Keratinocyte (primary cell): ENCODE results near the gene ACSL6.

ENCODE experiments used
- CTCF ChIP-seq, 3 experiments: IDR thresholded peaks in 1 of 3; conservative IDR thresholded peaks in 1 of 3; optimal IDR thresholded peaks in 1 of 3; 2 replicates in 2 of 3; 3 replicates in 1 of 3; pipeline versions ENCODE3 to v1.5.1; 2011; ENCODE audit warnings: low read length in 3 of 3, mild to moderate bottlenecking in 3 of 3, moderate library complexity in 2 of 3, control low read depth in 1 of 3, inconsistent platforms in 1 of 3; ENCODE audit not compliant: insufficient read depth in 2 of 3; ENCODE audit errors: extremely low read depth in 1 of 3
- EZH2 ChIP-seq: IDR thresholded peaks from one replicate; pipeline ENCODE4 v1.6.1; 2012; ENCODE audit warnings: inconsistent platforms, mild to moderate bottlenecking, low read length, moderate library complexity

GRCh38 chr5:131953969-131954368, 57.5 kb downstream of the ACSL6 start:
- TF ChIP-seq CTCF (optimal IDR thresholded peaks at IDR 0.05 in 1 of 3, IDR thresholded peaks at IDR 0.05 in 1 of 3, conservative IDR thresholded peaks at IDR 0.05 in 1 of 3; ENCODE audit: extremely low read depth in 1 of 3, insufficient read depth in 2 of 3, low read length in 3 of 3) (no peak), EZH2 (no peak)
